ENCODE data around the gene ROBO4. TPM values are rescaled to one million over a fixed set of nuclear protein-coding genes. Genes with fewer than 3 reads are reported as not detected.

The ROBO4 gene
- total RNA-seq = 21.9 TPM
- long read RNA-seq, full-length matches to known transcripts = 14 of 34 reads
- long read RNA-seq, partial matches to known transcripts = 16 of 34 reads
- long read RNA-seq, other reads (novel, unspliced or antisense) = 4 of 34 reads

- DNase-seq = peak; percentile 81
- ATAC-seq (ENCODE audit: poor library complexity) = peak; percentile 56
- intact Hi-C loops (cut with DNase I) = no loop called here
Measured at GRCh38 chr11:124897674-124898262, at the start of gene ROBO4. Gene ROBO4, minus strand, starts transcription at chr11:124897865. Its CDS starts 70 bp downstream, at chr11:124897795.

DNA sequence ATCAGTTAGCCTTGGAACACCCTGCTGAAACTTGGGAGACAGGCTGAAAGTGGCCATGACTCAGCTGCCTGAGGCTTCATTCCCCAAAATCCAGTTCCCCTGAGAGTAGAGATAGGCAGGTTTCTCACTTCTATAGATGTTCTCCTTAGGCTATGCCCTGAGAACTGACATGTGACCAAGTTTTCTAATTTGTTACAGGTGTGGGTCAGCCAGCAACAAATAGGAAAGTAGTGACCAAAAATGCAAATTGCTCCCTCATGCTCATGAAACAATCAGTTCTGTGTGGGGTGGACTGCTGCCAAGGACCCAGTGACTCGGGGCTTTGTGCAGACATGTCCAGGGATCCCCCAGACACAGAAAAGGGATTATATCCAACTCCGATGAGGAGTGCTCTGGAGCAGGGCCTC lies 49.1 kb upstream of the ROBO4 start:
- intact Hi-C loops (cut with DNase I) = no loop called here
- no peak for ATAC-seq (ENCODE audit: poor library complexity)
- no peak for DNase-seq

- ATAC-seq (ENCODE audit: poor library complexity) = no peak
- intact Hi-C loops (cut with DNase I) = no loop called here
- no peak for DNase-seq
Measured at GRCh38 chr11:124945826-124946225, 48.2 kb upstream of the ROBO4 start.

GRCh38 chr11:124944565-124944964 lies 46.9 kb upstream of the ROBO4 start:
- ATAC-seq (ENCODE audit: poor library complexity) (no peak), DNase-seq (no peak)
- intact Hi-C loops (cut with DNase I) = no loop called here

GRCh38 chr11:124943741-124944140 lies 46.1 kb upstream of the ROBO4 start:
- intact Hi-C loops (cut with DNase I) = no loop called here
- no peak for ATAC-seq (ENCODE audit: poor library complexity)
- no peak for DNase-seq

DNA sequence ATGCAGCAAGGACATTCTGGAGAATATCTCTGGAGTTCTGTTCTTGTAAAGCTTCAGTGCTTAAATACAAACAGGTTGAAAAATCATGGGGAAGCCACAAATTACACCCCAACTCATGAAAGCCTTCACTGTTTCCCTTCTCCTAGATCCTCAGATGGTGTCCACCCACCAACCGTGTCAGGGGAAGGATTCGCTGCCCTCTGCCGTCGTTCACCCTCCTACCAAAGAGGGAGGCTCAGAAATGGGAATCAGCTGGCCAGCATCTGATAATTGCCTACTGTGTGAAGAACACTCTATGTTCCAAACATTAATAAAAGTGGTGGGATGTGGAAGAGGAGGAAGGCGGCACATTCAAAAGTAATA lies 45.6 kb upstream of the ROBO4 start:
- ATAC-seq (ENCODE audit: poor library complexity) = no peak
- intact Hi-C loops (cut with DNase I) = no loop called here
- DNase-seq = no peak

GRCh38 chr11:124942466-124943253 lies 45.0 kb upstream of the ROBO4 start:
- DNase-seq (no peak), ATAC-seq (ENCODE audit: poor library complexity) (no peak)
- intact Hi-C loops (cut with DNase I) = no loop called here

- intact Hi-C loops (cut with DNase I) = no loop called here
- ATAC-seq (ENCODE audit: poor library complexity) (no peak), DNase-seq (no peak)
Measured at GRCh38 chr11:124941703-124942102, 44.0 kb upstream of the ROBO4 start.

GRCh38 chr11:124938970-124939369 lies 41.3 kb upstream of the ROBO4 start:
- ATAC-seq (ENCODE audit: poor library complexity) (no peak), DNase-seq (no peak)
- intact Hi-C loops (cut with DNase I) = no loop called here

- DNase-seq (no peak), ATAC-seq (ENCODE audit: poor library complexity) (no peak)
- intact Hi-C loops (cut with DNase I) = no loop called here
Measured at GRCh38 chr11:124938206-124938765, 40.6 kb upstream of the ROBO4 start.

DNA sequence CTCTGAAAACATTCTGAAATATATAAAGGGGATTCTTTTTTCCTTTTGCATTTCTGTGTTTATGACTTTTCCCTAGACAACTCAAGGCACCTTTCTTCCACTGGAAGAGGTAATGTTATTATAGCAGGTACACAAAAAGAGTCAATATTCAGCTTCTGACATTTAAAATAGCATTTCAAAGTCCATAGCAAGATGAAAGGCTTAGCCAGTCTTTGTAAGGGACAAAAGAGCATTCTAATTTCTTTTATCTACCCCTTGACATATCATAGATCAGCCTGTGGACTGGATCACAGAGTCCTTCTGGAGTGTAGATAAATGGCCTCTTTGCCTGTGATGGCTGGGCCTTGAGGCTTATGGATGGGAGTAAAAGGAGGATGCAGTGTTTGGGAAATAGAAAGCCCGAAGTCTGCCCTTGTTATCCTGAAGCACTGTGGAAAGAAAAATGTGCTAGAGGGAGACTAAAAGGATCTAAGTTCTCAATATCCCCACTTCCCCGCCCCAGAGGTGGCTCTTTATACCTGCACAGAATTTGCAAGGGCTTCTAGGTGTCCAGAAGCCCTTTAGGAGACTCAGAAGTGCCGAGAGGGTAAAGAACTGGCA lies 39.8 kb upstream of the ROBO4 start:
- DNase-seq (no peak), ATAC-seq (ENCODE audit: poor library complexity) (no peak)
- intact Hi-C loops (cut with DNase I) = no loop called here

DNA sequence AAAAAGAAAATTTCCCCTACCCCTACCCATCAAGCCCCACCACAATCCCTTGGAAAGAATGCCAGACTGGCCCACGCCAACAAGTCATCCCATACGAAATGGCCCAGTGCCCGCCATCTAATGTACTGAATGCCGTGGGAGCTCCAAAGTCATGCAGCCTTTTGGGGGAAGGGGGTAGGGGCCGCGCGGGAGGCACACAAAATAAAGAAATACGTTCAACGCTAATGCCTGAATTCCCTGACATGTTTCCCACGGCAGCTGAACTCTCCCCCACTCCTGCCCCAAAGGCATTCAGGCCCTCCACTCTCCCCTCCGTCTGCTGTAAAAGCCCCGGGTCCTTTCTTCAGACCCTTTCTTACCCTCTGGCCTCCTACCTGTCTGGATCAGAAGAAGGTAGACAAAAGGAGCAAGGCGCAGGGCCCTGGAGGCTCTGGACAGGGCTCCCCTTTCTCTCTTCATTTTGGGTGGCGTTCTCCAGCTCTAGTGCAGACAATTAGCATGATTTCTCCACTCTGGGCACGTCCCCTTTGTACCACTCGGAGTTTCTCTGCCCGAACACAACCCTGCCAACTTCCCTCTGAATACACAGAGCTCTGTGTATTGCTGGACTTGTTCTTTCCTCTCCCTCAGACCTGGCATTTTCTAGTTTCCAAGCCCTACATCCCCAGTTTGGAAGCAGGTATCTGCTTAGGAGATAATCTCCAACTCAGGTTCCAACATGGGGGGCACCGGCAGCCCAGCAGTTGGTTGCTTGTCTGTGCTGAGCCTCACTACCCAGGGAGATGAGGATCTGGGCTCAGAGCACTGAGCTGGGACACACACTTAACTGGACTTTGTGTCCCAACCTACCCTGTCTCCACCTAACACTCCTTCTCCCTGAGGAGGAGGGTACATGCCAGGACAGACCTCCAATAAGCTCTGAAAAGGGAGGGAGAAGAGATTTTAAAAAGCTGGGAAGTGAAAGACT lies 38.2 kb upstream of the ROBO4 start, which contains the start of gene HEPACAM:
Gene HEPACAM (minus strand): TSS at position 500 of the 967 bp plus-strand sequence. CDS start 41 bp downstream, at position 459.
- intact Hi-C loops (cut with DNase I) = no loop called here
- ATAC-seq (ENCODE audit: poor library complexity) = no peak
- DNase-seq = no peak

GRCh38 chr11:124934862-124935547 lies 37.3 kb upstream of the ROBO4 start:
- ATAC-seq (ENCODE audit: poor library complexity) (no peak), DNase-seq (no peak)
- intact Hi-C loops (cut with DNase I) = no loop called here

DNA sequence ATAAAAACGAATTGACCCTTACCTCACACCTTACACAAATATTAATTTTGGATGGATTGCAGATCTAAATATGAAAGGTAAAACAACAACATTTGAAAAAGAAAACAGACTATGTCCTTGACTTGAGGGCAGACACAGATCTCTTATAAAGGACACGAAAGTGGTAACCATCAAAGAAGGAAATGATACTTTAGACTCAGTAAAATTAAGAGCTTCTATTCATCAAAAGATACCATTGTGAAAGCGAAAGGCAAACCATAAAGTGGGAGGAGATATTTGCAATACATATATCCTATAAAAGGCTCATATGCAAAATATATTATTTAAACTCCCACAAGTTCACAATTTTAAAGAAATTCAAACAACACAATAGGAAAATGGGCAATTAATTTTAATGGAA lies 33.1 kb upstream of the ROBO4 start:
- no peak for DNase-seq
- no peak for ATAC-seq (ENCODE audit: poor library complexity)
- intact Hi-C loops (cut with DNase I) = no loop called here

DNA sequence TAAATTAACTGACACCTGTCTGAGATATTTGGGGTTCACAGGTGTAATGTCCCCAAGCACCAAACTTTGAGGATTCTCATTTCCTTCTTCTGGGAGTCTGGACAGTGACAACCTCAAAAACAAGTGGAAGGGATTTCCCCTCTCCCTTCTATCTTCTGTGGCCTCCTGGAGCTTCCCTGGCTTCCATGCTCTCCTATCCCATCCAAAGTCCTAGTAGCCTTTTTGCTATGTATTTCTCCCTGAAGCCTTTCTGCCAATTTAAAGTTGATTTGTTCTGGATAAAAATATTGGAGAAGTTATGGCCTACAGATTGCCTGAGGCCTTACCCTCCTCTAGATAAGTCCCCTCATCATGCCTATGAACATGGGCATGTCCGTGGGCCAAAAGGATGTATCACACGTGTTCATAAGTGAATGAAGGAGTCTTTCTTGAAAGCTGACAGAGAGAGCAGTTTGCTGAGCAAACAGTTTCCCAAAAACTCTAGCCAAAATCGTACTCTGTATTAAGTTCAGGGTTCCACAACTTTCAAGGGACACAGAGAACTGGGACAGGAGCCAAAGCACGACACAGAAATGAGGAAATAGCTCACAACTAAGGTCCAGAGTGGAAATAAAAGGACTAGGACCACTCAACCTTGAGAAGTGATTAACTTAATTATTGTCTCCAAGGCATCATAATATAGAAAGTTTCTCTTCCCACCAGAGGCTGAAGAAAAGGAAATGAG lies 31.4 kb upstream of the ROBO4 start:
- ATAC-seq (ENCODE audit: poor library complexity) (no peak), DNase-seq (no peak)

DNA sequence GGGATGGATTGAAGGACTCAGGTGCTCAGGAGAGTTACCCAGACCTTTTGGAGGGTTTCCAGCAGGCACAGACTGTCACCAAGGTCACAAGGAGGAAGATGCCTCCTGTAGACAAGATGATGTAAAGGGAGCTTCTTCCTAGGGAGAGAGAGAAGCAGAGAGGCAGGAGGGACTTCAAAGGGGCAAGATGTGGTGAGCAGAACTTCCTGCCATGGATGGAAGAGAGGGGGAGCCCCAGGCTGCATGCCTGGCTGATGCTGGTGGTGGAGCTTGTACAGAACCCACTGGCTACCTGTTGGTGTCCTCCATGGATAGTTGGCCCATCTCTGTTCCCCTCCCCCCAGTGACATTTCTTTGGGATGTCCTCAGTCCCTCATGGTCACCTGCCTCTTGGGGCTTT lies 25.6 kb upstream of the ROBO4 start:
- DNase-seq (no peak), ATAC-seq (ENCODE audit: poor library complexity) (no peak)
- intact Hi-C loops (cut with DNase I) = no loop called here

More for the DNA sequence above, 31.4 kb upstream of the ROBO4 start:
- intact Hi-C loops (cut with DNase I) = no loop called here

DNA sequence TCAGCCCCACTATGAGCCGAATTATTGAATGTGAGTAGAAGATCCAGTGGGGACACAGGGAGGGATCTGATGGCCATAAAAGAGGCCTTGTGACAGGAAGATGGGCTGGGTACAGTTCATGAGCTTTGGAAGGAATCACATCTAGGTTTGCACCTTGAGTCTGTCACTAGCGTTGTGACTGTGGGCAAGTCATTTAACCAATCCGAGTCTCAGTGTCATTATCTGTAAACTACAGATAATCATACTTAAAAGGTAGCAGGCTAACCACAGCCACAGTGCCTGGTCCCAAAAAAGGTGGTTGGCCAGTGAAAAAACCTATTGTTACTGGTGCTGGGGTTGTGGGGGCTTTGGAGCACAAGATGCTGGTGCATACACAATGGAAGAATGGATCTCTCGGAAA lies 25.2 kb upstream of the ROBO4 start:
- no peak for DNase-seq
- ATAC-seq (ENCODE audit: poor library complexity) = no peak
- intact Hi-C loops (cut with DNase I) = no loop called here
